HCT116 (cell line): Measurements from ENCODE around the gene WDR70. TPM values are rescaled to one million over a fixed set of nuclear protein-coding genes. Genes with fewer than 3 reads are reported as not detected.

Source experiments
- ATAC-seq: fragments of 200-7000 bp; cut with Tn5 transposase; 2 replicates; pipeline ENCODE4 v1.9.1; 2020; ENCODE audit warnings: mild to moderate bottlenecking, moderate library complexity
- BruUV-seq: library from RNA; stranded (reverse); fragments of 400-500 nt; replicated peaks from 2 replicates; lab custom pipeline; 2021; lab: Mats Ljungman, UMichigan
- CTCF ChIA-PET: fragments of 300-600 bp; sonication (Branson Sonifier 250); formaldehyde crosslinking; loops from one replicate; lab custom pipeline; 2021; ENCODE audit warnings: antibody characterized with exemption; lab: Charles Lee
- POLR2A ChIA-PET: fragments of 300-600, 350-600 bp; sonication (Branson Sonifier 250); formaldehyde crosslinking; loops from one replicate; lab custom pipeline; 2021; ENCODE audit warnings: antibody characterized with exemption; lab: Charles Lee
- RAD21 ChIA-PET, 2 experiments: fragments of 300-600 bp; sonication (Branson Sonifier 250); formaldehyde crosslinking; loops; one replicate each; lab custom pipeline; 2023; ENCODE audit warnings: low total read pairs in 2 of 2; ENCODE audit not compliant: uncharacterized antibody in 2 of 2, unreplicated experiment in 2 of 2, low non-redundant PET in 1 of 2; lab: Charles Lee
- DNase-seq: peaks from one replicate; pipeline ENCODE4 v3.0.0-alpha.2; 2010; ENCODE audit warnings: low read depth, low spot score
- H2AFZ ChIP-seq: fragments of 200-600 bp; shearing (Covaris generic), sonication (generic); 2 replicates; pipeline ENCODE4 v1.6.1; 2017; ENCODE audit warnings: low read depth, mixed run types, mixed read lengths, antibody characterized with exemption, low read length; ENCODE audit not compliant: poor library complexity, severe bottlenecking
- H3K27ac ChIP-seq: 2 replicates; pipeline ENCODE4 v1.5.1; 2012; ENCODE audit warnings: low read depth, low read length
- H3K27me3 ChIP-seq: fragments of 200-600 bp; sonication (generic); 2 replicates; pipeline ENCODE4 v1.6.1; 2016; ENCODE audit warnings: mixed run types, low read length, mixed read lengths; ENCODE audit not compliant: insufficient read depth
- H3K36me3 ChIP-seq, 2 experiments: fragments of 200-500 bp in 1 of 2; fragments of 200-600 bp in 1 of 2; sonication (Bioruptor generic) in 1 of 2; sonication (generic) in 1 of 2; 2 replicates each; pipeline versions ENCODE4 v1.5.1 to v1.6.1; 2014 to 2016; ENCODE audit warnings: low read length in 2 of 2, inconsistent platforms in 1 of 2, mixed read lengths in 1 of 2, mixed run types in 1 of 2; ENCODE audit not compliant: insufficient read depth in 2 of 2, control insufficient read depth in 1 of 2
- H3K4me1 ChIP-seq, 2 experiments: fragments of 200-600 bp in 1 of 2; sonication (generic) in 1 of 2; 2 replicates each; pipeline versions ENCODE4 v1.5.1 to v1.6.1; 2012 to 2017; ENCODE audit warnings: low read length in 2 of 2, inconsistent platforms in 1 of 2, mild to moderate bottlenecking in 1 of 2, mixed read lengths in 1 of 2, mixed run types in 1 of 2, moderate library complexity in 1 of 2; ENCODE audit not compliant: insufficient read depth in 2 of 2, control insufficient read depth in 1 of 2
- H3K4me2 ChIP-seq: fragments of 200-600 bp; sonication (generic); 2 replicates; pipeline ENCODE4 v1.6.1; 2017; ENCODE audit warnings: mixed run types, low read length, mixed read lengths
- H3K4me3 ChIP-seq, 2 experiments: fragments of 200-600 bp in 1 of 2; sonication (generic) in 1 of 2; replicated peaks in 1 of 2; 2 replicates each; pipeline ENCODE4 v1.5.1; 2011 to 2016; ENCODE audit warnings: low read length in 2 of 2, control low read depth in 1 of 2, low read depth in 1 of 2, mild to moderate bottlenecking in 1 of 2, mixed read lengths in 1 of 2, mixed run types in 1 of 2
- H3K79me2 ChIP-seq: fragments of 200-600 bp; sonication (generic); 2 replicates; pipeline ENCODE4 v1.6.1; 2017; ENCODE audit warnings: mild to moderate bottlenecking, mixed run types, low read length, moderate library complexity, mixed read lengths; ENCODE audit not compliant: insufficient read depth
- H3K9ac ChIP-seq: fragments of 200-600 bp; sonication (generic); 2 replicates; pipeline ENCODE4 v1.6.1; 2016; ENCODE audit warnings: low read length, mixed read lengths
- H3K9me2 ChIP-seq: fragments of 200-600 bp; sonication (generic), shearing (Covaris generic); 2 replicates; pipeline ENCODE4 v1.6.1; 2017; ENCODE audit warnings: mixed run types, mild to moderate bottlenecking, moderate library complexity; ENCODE audit not compliant: insufficient read depth
- H3K9me3 ChIP-seq, 2 experiments: fragments of 200-500 bp in 1 of 2; fragments of 200-600 bp in 1 of 2; sonication (Bioruptor generic) in 1 of 2; sonication (generic) in 1 of 2; 2 replicates each; pipeline ENCODE4 v1.6.1; 2014 to 2017; ENCODE audit warnings: low read length in 2 of 2, mixed read lengths in 2 of 2, inconsistent platforms in 1 of 2, low read depth in 1 of 2, mild to moderate bottlenecking in 1 of 2, mixed run types in 1 of 2, moderate library complexity in 1 of 2; ENCODE audit not compliant: control insufficient read depth in 1 of 2, insufficient read depth in 1 of 2
- H4K20me1 ChIP-seq: fragments of 200-600 bp; sonication (generic), shearing (Covaris generic); 2 replicates; pipeline ENCODE4 v1.6.1; 2017; ENCODE audit warnings: mixed run types, mild to moderate bottlenecking, moderate library complexity; ENCODE audit not compliant: insufficient read depth
- ATF3 ChIP-seq: IDR thresholded peaks from 2 replicates; pipeline ENCODE4 v1.6.1; 2012
- ELF1 ChIP-seq: IDR thresholded peaks from 2 replicates; pipeline ENCODE4 v1.6.1; 2012; ENCODE audit warnings: low read depth, borderline replicate concordance
- POLR2A ChIP-seq: IDR thresholded peaks from 2 replicates; pipeline ENCODE4 v1.7.0; 2011; ENCODE audit warnings: borderline replicate concordance; ENCODE audit not compliant: insufficient read depth, insufficient read length; ENCODE audit errors: extremely low read depth
- POLR2AphosphoS5 ChIP-seq: IDR thresholded peaks from 2 replicates; pipeline ENCODE4 v1.6.1; 2011; ENCODE audit warnings: mild to moderate bottlenecking, low read depth, low read length, moderate library complexity
- REST ChIP-seq: IDR thresholded peaks from 2 replicates; pipeline ENCODE4 v1.6.1; 2012; ENCODE audit warnings: low read depth
- SRF ChIP-seq: IDR thresholded peaks from 2 replicates; pipeline ENCODE4 v1.6.1; 2012; ENCODE audit warnings: low read depth
- YY1 ChIP-seq: IDR thresholded peaks from 2 replicates; pipeline ENCODE4 v1.6.1; 2011; ENCODE audit warnings: low read length, low read depth, moderate library complexity, mild to moderate bottlenecking; ENCODE audit not compliant: insufficient replicate concordance; ENCODE audit errors: extremely low read depth
- ZBTB33 ChIP-seq: IDR thresholded peaks from 2 replicates; pipeline ENCODE4 v1.6.1; 2011; ENCODE audit warnings: mild to moderate bottlenecking, low read length, moderate library complexity; ENCODE audit not compliant: insufficient replicate concordance; ENCODE audit errors: extremely low read depth
- intact Hi-C: fragments of 100-400 bp; cut with micrococcal nuclease; formaldehyde crosslinking; loops from 2 replicates; pipeline ENCODE4 v1.10.0; 2022
- total RNA-seq: library from RNA; stranded (reverse); gene quantifications from one replicate; pipeline ENCODE4 v1.2.1, GENCODE V29; 2021; ENCODE audit not compliant: unreplicated experiment
- TF ChIP-seq, protein P1 (sequence below): IDR thresholded peaks from 2 replicates; pipeline ENCODE4 v1.6.1; 2012

Gene WDR70
- total RNA-seq, 1 experiment from 2014 or later = 31.1 TPM

DNA sequence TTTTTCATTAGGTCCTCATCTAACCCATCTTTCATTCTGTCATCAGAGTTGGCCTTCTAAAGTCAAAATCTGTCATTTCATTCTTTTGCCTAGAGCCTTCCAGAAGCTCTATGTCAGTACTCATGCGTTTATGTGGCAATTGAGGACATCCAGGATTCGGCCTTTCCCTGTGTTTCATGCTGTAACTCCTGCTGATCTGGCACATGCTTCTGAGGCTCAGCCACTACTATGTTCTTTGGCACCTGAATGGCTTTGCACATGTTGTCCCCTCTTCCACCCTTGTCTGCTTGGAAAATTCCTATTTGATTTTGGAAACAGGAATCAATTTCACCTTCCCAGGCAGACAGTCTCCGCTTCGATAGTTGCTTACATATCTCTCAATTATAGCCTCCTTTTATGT is 375.9 kb downstream of the WDR70 start:
- CTCF ChIA-PET = no interaction called here
- H3K79me2 ChIP-seq = no peaks in the 10 kb centered on the region
- H3K27me3 ChIP-seq = no peaks in the 10 kb centered on the region
- H3K27ac ChIP-seq = no peak overlapping the region
- TF ChIP-seq REST (no peak), POLR2A (no peak), ZBTB33 (no peak), ATF3 (no peak), SRF (no peak), POLR2AphosphoS5 (no peak), YY1 (no peak), ELF1 (no peak)
- TF ChIP-seq, protein P1, sequence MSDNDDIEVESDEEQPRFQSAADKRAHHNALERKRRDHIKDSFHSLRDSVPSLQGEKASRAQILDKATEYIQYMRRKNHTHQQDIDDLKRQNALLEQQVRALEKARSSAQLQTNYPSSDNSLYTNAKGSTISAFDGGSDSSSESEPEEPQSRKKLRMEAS = no peak
- H3K9me2 ChIP-seq = no peaks in the 10 kb centered on the region
- no peak overlapping the region for H3K4me2 ChIP-seq
- H3K4me3 ChIP-seq = no peak overlapping the region
- H3K4me1 ChIP-seq = no peaks in the 10 kb centered on the region
- no peak overlapping the region for H2AFZ ChIP-seq
- no peaks in the 10 kb centered on the region for H3K36me3 ChIP-seq
- no peak overlapping the region for H3K9ac ChIP-seq
- no TSS peak for BruUV-seq
- H3K9me3 ChIP-seq = no peaks in the 10 kb centered on the region
- POLR2A ChIA-PET = no interaction called here
- ATAC-seq (no peak), DNase-seq (no peak)
- RAD21 ChIA-PET = no interaction called here
- no peaks in the 10 kb centered on the region for H4K20me1 ChIP-seq
- intact Hi-C loops = no loop called here
